Endometrial microvascular endothelial cells (primary cell): Measurements from ENCODE around the gene ZNF716. TPM values are rescaled to one million over a fixed set of nuclear protein-coding genes. Genes with fewer than 3 reads are reported as not detected.
"Not testable (repeated sequence)": the region's sequence is repeated elsewhere in the genome, so short reads cannot be mapped to it uniquely, and the experiment has no call there.

ENCODE experiments used
- in situ Hi-C: cut with HindIII; loops from 2 replicates; pipeline ENCODE4 v1.10.0; 2017; ENCODE audit warnings: low sequenced_read_pairs, low pct_unique_long_range_greater_than_20kb; ENCODE audit errors: inconsistent ontology term
- total RNA-seq: library from RNA; depleted of rRNA; stranded (reverse); fragments of >200 nt; gene quantifications from one replicate; pipeline ENCODE4 v1.2.3, GENCODE V29; 2015; ENCODE audit errors: inconsistent ontology term

Gene ZNF716
- not detected for total RNA-seq

- in situ Hi-C loops, result no loop called here
Observed at GRCh38 chr7:57449904-57450303, at the start of gene ZNF716. ZNF716 (plus strand) TSS chr7:57450177; CDS start chr7:57450289, 112 bp downstream.

- in situ Hi-C loops, result no loop called here
Observed at GRCh38 chr7:57400531-57401155, 49.3 kb upstream of the ZNF716 start.

GRCh38 chr7:57403051-57403450 is 46.9 kb upstream of the ZNF716 start:
- in situ Hi-C loops, result not testable (repeated sequence)

GRCh38 chr7:57403601-57404342 is 46.2 kb upstream of the ZNF716 start:
- in situ Hi-C loops, result no loop called here

- in situ Hi-C loops, result no loop called here
Observed at GRCh38 chr7:57404343-57404966, 45.5 kb upstream of the ZNF716 start.

- in situ Hi-C loops, result no loop called here
Observed at GRCh38 chr7:57404967-57405421, 45.0 kb upstream of the ZNF716 start.

- in situ Hi-C loops, result no loop called here
Observed at GRCh38 chr7:57407125-57407524, 42.9 kb upstream of the ZNF716 start.

GRCh38 chr7:57412168-57412567 is 37.8 kb upstream of the ZNF716 start:
- in situ Hi-C loops, result no loop called here

GRCh38 chr7:57412618-57413017 is 37.4 kb upstream of the ZNF716 start:
- in situ Hi-C loops, result no loop called here

- in situ Hi-C loops, result no loop called here
Observed at GRCh38 chr7:57413529-57414398, 36.2 kb upstream of the ZNF716 start.

- in situ Hi-C loops, result no loop called here
Observed at GRCh38 chr7:57414415-57414814, 35.6 kb upstream of the ZNF716 start.

GRCh38 chr7:57414852-57415251 is 35.1 kb upstream of the ZNF716 start:
- in situ Hi-C loops, result no loop called here

- in situ Hi-C loops, result no loop called here
Observed at GRCh38 chr7:57415326-57415725, 34.7 kb upstream of the ZNF716 start.

- in situ Hi-C loops, result no loop called here
Observed at GRCh38 chr7:57415730-57416129, 34.2 kb upstream of the ZNF716 start.

GRCh38 chr7:57416601-57417358 is 33.2 kb upstream of the ZNF716 start:
- in situ Hi-C loops, result no loop called here

GRCh38 chr7:57417736-57418135 is 32.2 kb upstream of the ZNF716 start:
- in situ Hi-C loops, result no loop called here

GRCh38 chr7:57423768-57424167 is 26.2 kb upstream of the ZNF716 start:
- in situ Hi-C loops, result no loop called here

- in situ Hi-C loops, result no loop called here
Observed at GRCh38 chr7:57424515-57425238, 25.3 kb upstream of the ZNF716 start.
